IMR-90 (cell line): Measurements from ENCODE around the gene ILF2. TPM values are rescaled to one million over a fixed set of nuclear protein-coding genes. Genes with fewer than 3 reads are reported as not detected.
A peak's percentile ranks its signal among the peaks of the same experiment; 100 is the strongest.

ENCODE experiments used
- ATAC-seq: fragments of 200-7000 bp; cut with Tn5 transposase; 2 replicates; pipeline ENCODE4 v1.9.1; 2020; ENCODE audit warnings: low read depth, mild to moderate bottlenecking, moderate library complexity
- BruUV-seq: library from RNA; stranded (reverse); fragments of 400-500 nt; replicated peaks from 2 replicates; lab custom pipeline; 2021; lab: Mats Ljungman, UMichigan
- CTCF ChIA-PET: fragments of 300-600 bp; formaldehyde crosslinking; extraction: SDS; loops from one replicate; lab custom pipeline; 2021; ENCODE audit warnings: antibody characterized with exemption; lab: Yijun Ruan, JAX
- POLR2A ChIA-PET: fragments of 300-600 bp; sonication (Branson Sonifier 250); formaldehyde crosslinking; loops from one replicate; lab custom pipeline; 2022; ENCODE audit warnings: antibody characterized with exemption; ENCODE audit not compliant: unreplicated experiment; lab: Charles Lee
- DNase-seq: peaks from one replicate; pipeline ENCODE4 v3.0.0; 2013
- H2AFZ ChIP-seq: replicated peaks from 2 replicates; pipeline ENCODE3; 2013; ENCODE audit warnings: low read length, mild to moderate bottlenecking; ENCODE audit not compliant: poor library complexity
- H2AK5ac ChIP-seq: 2 replicates; pipeline ENCODE4 v1.6.1; 2013; ENCODE audit warnings: low read depth, low read length, inconsistent platforms
- H2AK9ac ChIP-seq: replicated peaks from 2 replicates; pipeline ENCODE3; 2013; ENCODE audit warnings: mild to moderate bottlenecking, low read depth, low read length, moderate library complexity; ENCODE audit not compliant: poor library complexity
- H2BK120ac ChIP-seq: 2 replicates; pipeline ENCODE4 v1.6.1; 2013; ENCODE audit warnings: low read depth, low read length, inconsistent platforms
- H2BK15ac ChIP-seq: 3 replicates; pipeline ENCODE4 v1.6.1; 2013; ENCODE audit warnings: low read depth, low read length, inconsistent platforms
- H2BK20ac ChIP-seq: 2 replicates; pipeline ENCODE4 v1.6.1; 2013; ENCODE audit warnings: low read depth, mild to moderate bottlenecking, inconsistent platforms, low read length, moderate library complexity
- H2BK5ac ChIP-seq: 2 replicates; pipeline ENCODE4 v1.6.1; 2013; ENCODE audit warnings: mild to moderate bottlenecking, low read depth, low read length, inconsistent platforms; ENCODE audit not compliant: poor library complexity, severe bottlenecking
- H3K14ac ChIP-seq: replicated peaks from 2 replicates; pipeline ENCODE4 v1.6.1; 2013; ENCODE audit warnings: low read depth, low read length, inconsistent platforms
- H3K18ac ChIP-seq: 2 replicates; pipeline ENCODE4 v1.6.1; 2013; ENCODE audit warnings: low read depth, low read length, control low read depth
- H3K23ac ChIP-seq: 2 replicates; pipeline ENCODE4 v1.6.1; 2013; ENCODE audit warnings: low read depth, low read length, inconsistent platforms
- H3K27ac ChIP-seq: 2 replicates; pipeline ENCODE4 v1.5.1; 2013; ENCODE audit warnings: mild to moderate bottlenecking, control low read depth, low read length; ENCODE audit not compliant: insufficient read depth
- H3K27me3 ChIP-seq: 2 replicates; pipeline ENCODE4 v1.6.1; 2013; ENCODE audit warnings: low read length; ENCODE audit not compliant: control insufficient read depth, insufficient read depth
- H3K36me3 ChIP-seq: 2 replicates; pipeline ENCODE4 v1.6.1; 2013; ENCODE audit warnings: low read length, mixed read lengths; ENCODE audit not compliant: control insufficient read depth, insufficient read depth
- H3K4ac ChIP-seq: 2 replicates; pipeline ENCODE4 v1.6.1; 2013; ENCODE audit warnings: low read depth, low read length, inconsistent platforms
- H3K4me1 ChIP-seq: 2 replicates; pipeline ENCODE4 v1.6.1; 2013; ENCODE audit warnings: low read length, mixed read lengths; ENCODE audit not compliant: control insufficient read depth, insufficient read depth
- H3K4me2 ChIP-seq: 2 replicates; pipeline ENCODE4 v1.6.1; 2013; ENCODE audit warnings: low read depth, mild to moderate bottlenecking, control low read depth, low read length, moderate library complexity
- H3K4me3 ChIP-seq: 2 replicates; pipeline ENCODE4 v1.5.1; 2013; ENCODE audit warnings: low read depth, mild to moderate bottlenecking, control low read depth, low read length, moderate library complexity; ENCODE audit not compliant: insufficient read depth
- H3K56ac ChIP-seq: 2 replicates; pipeline ENCODE4 v1.6.1; 2013; ENCODE audit warnings: low read length, inconsistent platforms; ENCODE audit not compliant: insufficient read depth; ENCODE audit errors: extremely low read depth
- H3K79me1 ChIP-seq, 2 experiments: 2 replicates each; pipeline ENCODE4 v1.6.1; 2013; ENCODE audit warnings: low read length in 2 of 2, inconsistent platforms in 1 of 2, low read depth in 1 of 2
- H3K9ac ChIP-seq: 2 replicates; pipeline ENCODE4 v1.6.1; 2013; ENCODE audit warnings: low read depth, low read length, control low read depth
- H3K9me1 ChIP-seq: 2 replicates; pipeline ENCODE4 v1.6.1; 2013; ENCODE audit warnings: low read length, inconsistent platforms; ENCODE audit not compliant: insufficient read depth
- H3K9me3 ChIP-seq: 2 replicates; pipeline ENCODE4 v1.6.1; 2013; ENCODE audit warnings: low read length; ENCODE audit not compliant: control insufficient read depth, insufficient read depth
- H4K20me1 ChIP-seq: 2 replicates; pipeline ENCODE4 v1.6.1; 2013; ENCODE audit warnings: low read length, inconsistent platforms; ENCODE audit not compliant: insufficient read depth
- H4K5ac ChIP-seq: 2 replicates; pipeline ENCODE4 v1.6.1; 2013; ENCODE audit warnings: mild to moderate bottlenecking, low read depth, low read length, control low read depth
- H4K8ac ChIP-seq, 2 experiments: 2 replicates each; pipeline ENCODE4 v1.6.1; 2013; ENCODE audit warnings: low read depth in 2 of 2, low read length in 2 of 2, control low read depth in 1 of 2, inconsistent platforms in 1 of 2
- H4K91ac ChIP-seq: 2 replicates; pipeline ENCODE4 v1.6.1; 2013; ENCODE audit warnings: low read depth, low read length, inconsistent platforms; ENCODE audit not compliant: insufficient read depth
- NFE2L2 ChIP-seq: fragments of 150-350 bp; IDR thresholded peaks from 2 replicates; pipeline ENCODE4 v1.6.1; 2016; ENCODE audit warnings: low read depth, mild to moderate bottlenecking, low read length
- WGBS, 2 experiments: methylation state at CpG; one replicate each; pipeline versions ENCODE4 v1.1.5 to v1.1.7; 2013; ENCODE audit warnings: missing lambda C conversion rate in 2 of 2; ENCODE audit not compliant: insufficient read length in 1 of 2; ENCODE audit errors: extremely low coverage in 2 of 2; 5-methylcytosine and 5-hydroxymethylcytosine counted together
- dilution Hi-C: fragments of 300-500 bp; cut with HindIII; formaldehyde crosslinking; loops from one replicate; pipeline ENCODE4 v1.14.3; 2018; ENCODE audit warnings: low sequenced_read_pairs; ENCODE audit not compliant: unreplicated experiment
- in situ Hi-C: fragments of 300-500 bp; cut with MboI; formaldehyde crosslinking; loops from 3 replicates; pipeline ENCODE4 v1.14.3; 2019; ENCODE audit warnings: low sequenced_read_pairs, inconsistent platforms, mixed read lengths
- intact Hi-C: fragments of 100-400 bp; cut with micrococcal nuclease; formaldehyde crosslinking; loops from 2 replicates; pipeline ENCODE4 v1.10.0; 2022
- polyA plus RNA-seq, 3 experiments: library from polyadenylated mRNA; depleted of rRNA; stranded (reverse); fragments of >200 nt; gene quantifications; 2 replicates each; pipeline ENCODE4 v1.2.3, GENCODE V29; 2012; ENCODE audit warnings: low replicate concordance in 1 of 3
- total RNA-seq: library from RNA; depleted of rRNA; stranded (reverse); fragments of >200 nt; gene quantifications from 2 replicates; pipeline ENCODE4 v1.2.3, GENCODE V29; 2012

The ILF2 gene
- total and polyA plus RNA-seq, 2 of the 4 experiments (the other 2 are of a cell fraction) = 273 to 504 TPM

- Histone ChIP-seq H3K79me1 (peaks cover 12 to 24% of the 10 kb centered on the region in 2 experiments), H4K5ac (no peak overlapping the region), H2BK120ac (no peak overlapping the region), H3K36me3 (peaks cover 6% of the 10 kb centered on the region), H2AK5ac (peak overlapping the region; percentile 40), H3K56ac (no peak overlapping the region), H2AFZ (no peak overlapping the region), H3K4me3 (no peak overlapping the region), H3K23ac (no peak overlapping the region), H4K20me1 (peaks cover 20% of the 10 kb centered on the region; the same call in 1 of the 2 replicates), H2BK20ac (no peak overlapping the region), H3K9ac (no peak overlapping the region), H2BK5ac (peak overlapping the region; percentile 7), H3K18ac (no peak overlapping the region; the same call in 1 of the 2 replicates), H3K9me3 (no peaks in the 10 kb centered on the region), H3K27ac (no peak overlapping the region), H2BK15ac (0 out of 3 replicates have a peak overlapping the region, but pooled peaks have one; percentile 52), H4K91ac (no peak overlapping the region), H3K4me2 (no peak overlapping the region), H4K8ac (no peak overlapping the region; a peak in 1 of 4 replicates), H2AK9ac (peak overlapping the region; percentile 67), H3K14ac (no peak overlapping the region; the same call in 1 of the 2 replicates), H3K27me3 (no peaks in the 10 kb centered on the region), H3K4ac (peak overlapping the region; percentile 55), H3K9me1 (peaks cover 12% of the 10 kb centered on the region), H3K4me1 (peaks cover 9% of the 10 kb centered on the region)
- WGBS, 2 experiments = no CpG with 5 or more reads among the region's 10 CpGs
- no peak for DNase-seq
- ChIA-PET POLR2A (interaction anchor here (0.6 kb wide), 1 partner anchor 9 kb away, joined by 3 read pairs; no protein-coding TSS in a partner anchor), CTCF (interaction anchor here (1.2 kb wide), 1 partner anchor 59 kb away, joined by 3 read pairs; no protein-coding TSS in a partner anchor)
- no TSS peak for BruUV-seq
- in situ Hi-C loops = no loop called here
- dilution Hi-C loops = no loop called here
- TF ChIP-seq NFE2L2 = no peak
- no peak for ATAC-seq
- intact Hi-C loops = no loop called here
Observed at GRCh38 chr1:153631047-153632022, 39.5 kb downstream of the ILF2 start.
